HCT116 (cell line): Measurements from ENCODE around the gene ZSWIM6. TPM values are rescaled to one million over a fixed set of nuclear protein-coding genes. Genes with fewer than 3 reads are reported as not detected.

Experiments
- ATAC-seq: fragments of 200-7000 bp; cut with Tn5 transposase; 2 replicates; pipeline ENCODE4 v1.9.1; 2020; ENCODE audit warnings: mild to moderate bottlenecking, moderate library complexity
- BruUV-seq: library from RNA; stranded (reverse); fragments of 400-500 nt; replicated peaks from 2 replicates; lab custom pipeline; 2021; lab: Mats Ljungman, UMichigan
- CTCF ChIA-PET: fragments of 300-600 bp; sonication (Branson Sonifier 250); formaldehyde crosslinking; loops from one replicate; lab custom pipeline; 2021; ENCODE audit warnings: antibody characterized with exemption; lab: Charles Lee
- POLR2A ChIA-PET: fragments of 300-600, 350-600 bp; sonication (Branson Sonifier 250); formaldehyde crosslinking; loops from one replicate; lab custom pipeline; 2021; ENCODE audit warnings: antibody characterized with exemption; lab: Charles Lee
- RAD21 ChIA-PET, 2 experiments: fragments of 300-600 bp; sonication (Branson Sonifier 250); formaldehyde crosslinking; loops; one replicate each; lab custom pipeline; 2023; ENCODE audit warnings: low total read pairs in 2 of 2; ENCODE audit not compliant: uncharacterized antibody in 2 of 2, unreplicated experiment in 2 of 2, low non-redundant PET in 1 of 2; lab: Charles Lee
- DNase-seq: peaks from one replicate; pipeline ENCODE4 v3.0.0-alpha.2; 2010; ENCODE audit warnings: low read depth, low spot score
- H2AFZ ChIP-seq: fragments of 200-600 bp; shearing (Covaris generic), sonication (generic); 2 replicates; pipeline ENCODE4 v1.6.1; 2017; ENCODE audit warnings: low read depth, mixed run types, mixed read lengths, antibody characterized with exemption, low read length; ENCODE audit not compliant: poor library complexity, severe bottlenecking
- H3K27ac ChIP-seq: 2 replicates; pipeline ENCODE4 v1.5.1; 2012; ENCODE audit warnings: low read depth, low read length
- H3K27me3 ChIP-seq: fragments of 200-600 bp; sonication (generic); 2 replicates; pipeline ENCODE4 v1.6.1; 2016; ENCODE audit warnings: mixed run types, low read length, mixed read lengths; ENCODE audit not compliant: insufficient read depth
- H3K36me3 ChIP-seq, 2 experiments: fragments of 200-500 bp in 1 of 2; fragments of 200-600 bp in 1 of 2; sonication (Bioruptor generic) in 1 of 2; sonication (generic) in 1 of 2; 2 replicates each; pipeline versions ENCODE4 v1.5.1 to v1.6.1; 2014 to 2016; ENCODE audit warnings: low read length in 2 of 2, inconsistent platforms in 1 of 2, mixed read lengths in 1 of 2, mixed run types in 1 of 2; ENCODE audit not compliant: insufficient read depth in 2 of 2, control insufficient read depth in 1 of 2
- H3K4me1 ChIP-seq, 2 experiments: fragments of 200-600 bp in 1 of 2; sonication (generic) in 1 of 2; 2 replicates each; pipeline versions ENCODE4 v1.5.1 to v1.6.1; 2012 to 2017; ENCODE audit warnings: low read length in 2 of 2, inconsistent platforms in 1 of 2, mild to moderate bottlenecking in 1 of 2, mixed read lengths in 1 of 2, mixed run types in 1 of 2, moderate library complexity in 1 of 2; ENCODE audit not compliant: insufficient read depth in 2 of 2, control insufficient read depth in 1 of 2
- H3K4me2 ChIP-seq: fragments of 200-600 bp; sonication (generic); 2 replicates; pipeline ENCODE4 v1.6.1; 2017; ENCODE audit warnings: mixed run types, low read length, mixed read lengths
- H3K4me3 ChIP-seq, 2 experiments: fragments of 200-600 bp in 1 of 2; sonication (generic) in 1 of 2; replicated peaks in 1 of 2; 2 replicates each; pipeline ENCODE4 v1.5.1; 2011 to 2016; ENCODE audit warnings: low read length in 2 of 2, control low read depth in 1 of 2, low read depth in 1 of 2, mild to moderate bottlenecking in 1 of 2, mixed read lengths in 1 of 2, mixed run types in 1 of 2
- H3K79me2 ChIP-seq: fragments of 200-600 bp; sonication (generic); 2 replicates; pipeline ENCODE4 v1.6.1; 2017; ENCODE audit warnings: mild to moderate bottlenecking, mixed run types, low read length, moderate library complexity, mixed read lengths; ENCODE audit not compliant: insufficient read depth
- H3K9ac ChIP-seq: fragments of 200-600 bp; sonication (generic); 2 replicates; pipeline ENCODE4 v1.6.1; 2016; ENCODE audit warnings: low read length, mixed read lengths
- H3K9me2 ChIP-seq: fragments of 200-600 bp; sonication (generic), shearing (Covaris generic); 2 replicates; pipeline ENCODE4 v1.6.1; 2017; ENCODE audit warnings: mixed run types, mild to moderate bottlenecking, moderate library complexity; ENCODE audit not compliant: insufficient read depth
- H3K9me3 ChIP-seq, 2 experiments: fragments of 200-500 bp in 1 of 2; fragments of 200-600 bp in 1 of 2; sonication (Bioruptor generic) in 1 of 2; sonication (generic) in 1 of 2; 2 replicates each; pipeline ENCODE4 v1.6.1; 2014 to 2017; ENCODE audit warnings: low read length in 2 of 2, mixed read lengths in 2 of 2, inconsistent platforms in 1 of 2, low read depth in 1 of 2, mild to moderate bottlenecking in 1 of 2, mixed run types in 1 of 2, moderate library complexity in 1 of 2; ENCODE audit not compliant: control insufficient read depth in 1 of 2, insufficient read depth in 1 of 2
- H4K20me1 ChIP-seq: fragments of 200-600 bp; sonication (generic), shearing (Covaris generic); 2 replicates; pipeline ENCODE4 v1.6.1; 2017; ENCODE audit warnings: mixed run types, mild to moderate bottlenecking, moderate library complexity; ENCODE audit not compliant: insufficient read depth
- CEBPB ChIP-seq: IDR thresholded peaks from 2 replicates; pipeline ENCODE4 v1.6.1; 2012; ENCODE audit warnings: low read depth
- CTCF ChIP-seq, 3 experiments: fragments of 200-600 bp in 1 of 3; sonication (generic) in 1 of 3; IDR thresholded peaks in 2 of 3; conservative IDR thresholded peaks in 1 of 3; 2 replicates each; pipeline ENCODE4 v1.5.1; 2012 to 2017; ENCODE audit warnings: low read depth in 2 of 3, low read length in 2 of 3, antibody characterized with exemption in 1 of 3, borderline replicate concordance in 1 of 3, control low read depth in 1 of 3, mild to moderate bottlenecking in 1 of 3, mixed read lengths in 1 of 3, mixed run types in 1 of 3, moderate library complexity in 1 of 3; ENCODE audit not compliant: insufficient read depth in 1 of 3
- EGR1 ChIP-seq: IDR thresholded peaks from 2 replicates; pipeline ENCODE4 v1.6.1; 2012; ENCODE audit warnings: low read depth
- ELF1 ChIP-seq: IDR thresholded peaks from 2 replicates; pipeline ENCODE4 v1.6.1; 2012; ENCODE audit warnings: low read depth, borderline replicate concordance
- EZH2 ChIP-seq: fragments of 200-600 bp; sonication (generic); IDR thresholded peaks from 2 replicates; pipeline ENCODE4 v1.6.1; 2017; ENCODE audit warnings: antibody characterized with exemption, mixed run types
- EZH2phosphoT487 ChIP-seq: fragments of 200-600 bp; IDR thresholded peaks from 2 replicates; pipeline ENCODE4 v1.6.1; 2018; ENCODE audit warnings: antibody characterized with exemption, borderline replicate concordance
- FOSL1 ChIP-seq: IDR thresholded peaks from 2 replicates; pipeline ENCODE4 v1.6.1; 2012; ENCODE audit warnings: low read depth
- JUND ChIP-seq: IDR thresholded peaks from 2 replicates; pipeline ENCODE4 v1.6.1; 2012
- MAX ChIP-seq: IDR thresholded peaks from 2 replicates; pipeline ENCODE4 v1.6.1; 2012
- POLR2AphosphoS5 ChIP-seq: IDR thresholded peaks from 2 replicates; pipeline ENCODE4 v1.6.1; 2011; ENCODE audit warnings: mild to moderate bottlenecking, low read depth, low read length, moderate library complexity
- RAD21 ChIP-seq: IDR thresholded peaks from 2 replicates; pipeline ENCODE4 v1.6.1; 2012; ENCODE audit warnings: low read depth, mild to moderate bottlenecking
- REST ChIP-seq: IDR thresholded peaks from 2 replicates; pipeline ENCODE4 v1.6.1; 2012; ENCODE audit warnings: low read depth
- SP1 ChIP-seq: IDR thresholded peaks from 2 replicates; pipeline ENCODE4 v1.6.1; 2012; ENCODE audit warnings: low read depth
- SRF ChIP-seq: IDR thresholded peaks from 2 replicates; pipeline ENCODE4 v1.6.1; 2012; ENCODE audit warnings: low read depth
- TCF7L2 ChIP-seq: IDR thresholded peaks from 2 replicates; pipeline ENCODE4 v1.7.0; 2011; ENCODE audit warnings: borderline replicate concordance, inconsistent platforms; ENCODE audit not compliant: insufficient read depth, insufficient read length; ENCODE audit errors: extremely low read depth
- YY1 ChIP-seq: IDR thresholded peaks from 2 replicates; pipeline ENCODE4 v1.6.1; 2011; ENCODE audit warnings: low read length, low read depth, moderate library complexity, mild to moderate bottlenecking; ENCODE audit not compliant: insufficient replicate concordance; ENCODE audit errors: extremely low read depth
- ZNF274 ChIP-seq: fragments of 200-500 bp; sonication (Bioruptor generic); IDR thresholded peaks from 2 replicates; pipeline ENCODE4 v1.6.1; 2014; ENCODE audit warnings: mild to moderate bottlenecking, low read depth, low read length, inconsistent platforms
- intact Hi-C: fragments of 100-400 bp; cut with micrococcal nuclease; formaldehyde crosslinking; loops from 2 replicates; pipeline ENCODE4 v1.10.0; 2022
- total RNA-seq: library from RNA; stranded (reverse); gene quantifications from one replicate; pipeline ENCODE4 v1.2.1, GENCODE V29; 2021; ENCODE audit not compliant: unreplicated experiment
- TF ChIP-seq, protein P1 (sequence below): IDR thresholded peaks from 2 replicates; pipeline ENCODE4 v1.6.1; 2012

ZSWIM6 gene
- total RNA-seq, 1 experiment from 2014 or later, result 7.4 TPM

GRCh38 chr5:61346511-61346910, 14.5 kb downstream of the ZSWIM6 start:
- Histone ChIP-seq H3K4me2 (no peak overlapping the region), H3K4me3 (no peak overlapping the region), H3K27me3 (no peaks in the 10 kb centered on the region), H2AFZ (no peak overlapping the region), H3K27ac (no peak overlapping the region), H3K9me2 (no peaks in the 10 kb centered on the region), H3K79me2 (peaks cover 85% of the 10 kb centered on the region), H3K36me3 (no peaks in the 10 kb centered on the region), H3K9ac (no peak overlapping the region), H3K9me3 (no peaks in the 10 kb centered on the region), H3K4me1 (peaks cover 7 to 10% of the 10 kb centered on the region in 2 experiments; a peak in 3 of 4 replicates), H4K20me1 (no peaks in the 10 kb centered on the region; the same call in 1 of the 2 replicates)
- ATAC-seq (no peak), DNase-seq (no peak)
- ChIA-PET CTCF (no interaction called here), POLR2A (no interaction called here), RAD21 (interaction anchor here in 1 of 2 experiments (0.6 kb wide), 1 partner anchor 164 kb away, joined by 3 read pairs; no protein-coding TSS in a partner anchor)
- intact Hi-C loops, result no loop called here
- BruUV-seq, result no TSS peak
- TF ChIP-seq, protein P1, sequence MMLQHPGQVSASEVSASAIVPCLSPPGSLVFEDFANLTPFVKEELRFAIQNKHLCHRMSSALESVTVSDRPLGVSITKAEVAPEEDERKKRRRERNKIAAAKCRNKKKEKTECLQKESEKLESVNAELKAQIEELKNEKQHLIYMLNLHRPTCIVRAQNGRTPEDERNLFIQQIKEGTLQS, result no peak
- TF ChIP-seq ZNF274 (no peak), CTCF (IDR thresholded peaks at IDR 0.05 in 2 of 3, conservative IDR thresholded peaks at IDR 0.05 in 1 of 3; ENCODE audit: borderline replicate concordance in 1 of 3, insufficient read depth in 1 of 3, low read depth in 2 of 3, low read length in 2 of 3) (no peak), SP1 (no peak), REST (no peak), TCF7L2 (no peak), JUND (no peak), EGR1 (no peak), YY1 (no peak), FOSL1 (no peak), POLR2AphosphoS5 (no peak), EZH2phosphoT487 (no peak), SRF (no peak), MAX (no peak), CEBPB (no peak), RAD21 (no peak), EZH2 (no peak), ELF1 (no peak)
